SK-N-MC (cell line): Measurements from ENCODE around the gene GGTA1.

Source experiments
- EZH2 ChIP-seq: fragments of 200-600 bp; sonication (generic); IDR thresholded peaks from one replicate; pipeline ENCODE4 v1.6.1; 2017; ENCODE audit warnings: antibody characterized with exemption
- FOXP2 ChIP-seq: optimal IDR thresholded peaks from 2 replicates; pipeline ENCODE3; 2011; ENCODE audit warnings: mild to moderate bottlenecking, moderate library complexity; ENCODE audit not compliant: insufficient read depth; ENCODE audit errors: extremely low read length, control extremely low read depth
- POLR2AphosphoS5 ChIP-seq: IDR thresholded peaks from 2 replicates; pipeline ENCODE4 v1.6.1; 2012; ENCODE audit warnings: mild to moderate bottlenecking, low read depth, low read length, borderline replicate concordance

GRCh38 chr9:121459513-121459912 is 40.1 kb downstream of the GGTA1 start:
- TF ChIP-seq POLR2AphosphoS5 (no peak), EZH2 (no peak), FOXP2 (no peak)
